Raji (cell line): ENCODE measurements around the gene VPS54.

Source experiments
- POLR2A ChIP-seq: IDR thresholded peaks from 2 replicates; pipeline ENCODE4 v1.6.1; 2011; ENCODE audit warnings: low read depth, low read length, control low read depth; ENCODE audit not compliant: insufficient read depth

VPS54 gene

DNA sequence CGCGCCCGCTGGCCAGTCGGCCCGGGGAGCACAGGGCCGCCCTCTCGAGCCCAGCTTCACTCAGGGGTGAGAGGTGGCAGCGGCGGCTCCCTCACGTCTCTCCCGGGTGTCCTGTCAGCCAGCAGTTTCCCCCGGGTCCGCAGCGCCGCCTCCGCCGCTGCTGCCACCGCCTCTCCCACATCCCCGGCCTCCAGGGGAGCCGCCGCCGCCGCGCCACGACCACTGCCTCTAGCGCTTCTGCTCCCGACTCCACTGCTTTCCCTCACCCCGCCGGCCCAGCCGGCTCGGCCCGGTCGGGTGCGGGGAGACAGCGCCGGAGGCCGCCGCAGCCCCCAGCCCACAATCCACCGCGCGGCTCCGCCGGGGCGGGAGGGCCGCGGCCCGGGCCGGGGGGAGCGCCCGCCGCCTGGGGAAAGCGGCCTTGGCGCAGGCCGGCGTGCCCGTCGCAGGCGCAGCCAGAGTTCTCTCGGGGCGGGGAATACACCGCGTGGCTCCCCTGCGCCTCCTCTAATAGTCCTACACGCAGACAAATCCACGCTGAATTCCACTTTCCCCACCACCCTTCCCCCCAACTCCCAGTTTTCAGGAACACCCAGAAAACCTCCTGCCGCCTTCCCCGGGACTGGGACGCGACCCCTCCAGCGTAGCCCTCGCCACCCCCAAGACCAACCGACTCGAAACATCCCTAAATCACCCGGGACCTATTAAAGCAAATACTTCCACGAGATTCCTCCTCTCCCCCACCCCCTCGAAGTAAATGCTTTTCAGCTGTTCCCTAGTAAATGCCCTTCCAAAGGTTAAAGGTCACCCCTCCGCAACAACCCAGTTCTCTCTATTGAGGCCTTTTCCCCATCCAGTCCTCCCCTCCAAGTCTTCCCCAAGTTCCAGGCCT is at the start of gene VPS54:
VPS54 (minus strand) TSS at position 346 of the 892 bp plus-strand sequence. CDS start 35,429 bp downstream, outside the sequence.
- peak; percentile 62 for TF ChIP-seq POLR2A

- TF ChIP-seq POLR2A = no peak
Measured at GRCh38 chr2:64067326-64067725, 48.1 kb upstream of the VPS54 start.

GRCh38 chr2:64065516-64065915 is 46.3 kb upstream of the VPS54 start:
- no peak for TF ChIP-seq POLR2A

DNA sequence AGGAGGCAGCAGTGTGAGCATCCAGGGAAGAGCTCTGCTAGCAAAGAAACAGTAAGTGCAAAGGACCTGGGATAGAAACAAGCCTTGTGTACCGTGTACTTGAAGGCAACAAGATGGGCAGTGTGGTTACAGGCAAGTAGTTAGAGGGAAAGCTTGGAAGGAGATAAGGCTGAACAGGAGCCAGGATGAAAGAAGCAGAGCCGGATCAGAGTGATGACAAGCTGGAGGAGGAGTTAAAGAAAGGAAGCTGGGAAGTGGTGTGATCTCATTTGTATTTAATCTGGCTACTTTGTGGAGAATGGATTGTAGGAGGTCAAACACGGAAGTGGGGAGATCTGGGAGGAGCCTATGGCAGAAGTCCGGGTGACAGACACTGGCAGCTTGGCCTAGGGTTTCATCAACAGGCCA is 44.7 kb upstream of the VPS54 start:
- no peak for TF ChIP-seq POLR2A

- no peak for TF ChIP-seq POLR2A
Measured at GRCh38 chr2:64063454-64063853, 44.2 kb upstream of the VPS54 start.

DNA sequence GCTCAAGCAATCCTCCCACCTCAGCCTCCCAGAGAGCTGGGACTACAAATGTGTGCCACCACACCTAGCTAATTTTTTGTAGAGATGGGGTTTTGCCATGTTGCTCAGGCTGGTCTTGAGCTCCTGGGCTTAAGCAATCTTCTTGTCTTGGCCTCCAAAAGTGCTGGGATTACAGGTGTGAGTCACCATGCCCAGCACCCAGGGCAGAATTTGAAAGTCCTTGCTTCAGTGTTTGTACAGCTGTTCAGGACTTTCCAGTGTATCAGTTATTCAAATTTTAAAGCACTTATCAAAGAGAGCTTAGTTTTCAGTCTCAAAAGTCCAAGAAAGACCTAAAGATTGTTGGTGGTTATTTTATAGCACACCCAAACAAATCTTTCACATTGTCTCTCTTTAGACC is 43.6 kb upstream of the VPS54 start:
- no peak for TF ChIP-seq POLR2A

- no peak for TF ChIP-seq POLR2A
Measured at GRCh38 chr2:64059270-64059669, 40.0 kb upstream of the VPS54 start.

- TF ChIP-seq POLR2A = no peak
Measured at GRCh38 chr2:64056021-64056420, 36.8 kb upstream of the VPS54 start.

DNA sequence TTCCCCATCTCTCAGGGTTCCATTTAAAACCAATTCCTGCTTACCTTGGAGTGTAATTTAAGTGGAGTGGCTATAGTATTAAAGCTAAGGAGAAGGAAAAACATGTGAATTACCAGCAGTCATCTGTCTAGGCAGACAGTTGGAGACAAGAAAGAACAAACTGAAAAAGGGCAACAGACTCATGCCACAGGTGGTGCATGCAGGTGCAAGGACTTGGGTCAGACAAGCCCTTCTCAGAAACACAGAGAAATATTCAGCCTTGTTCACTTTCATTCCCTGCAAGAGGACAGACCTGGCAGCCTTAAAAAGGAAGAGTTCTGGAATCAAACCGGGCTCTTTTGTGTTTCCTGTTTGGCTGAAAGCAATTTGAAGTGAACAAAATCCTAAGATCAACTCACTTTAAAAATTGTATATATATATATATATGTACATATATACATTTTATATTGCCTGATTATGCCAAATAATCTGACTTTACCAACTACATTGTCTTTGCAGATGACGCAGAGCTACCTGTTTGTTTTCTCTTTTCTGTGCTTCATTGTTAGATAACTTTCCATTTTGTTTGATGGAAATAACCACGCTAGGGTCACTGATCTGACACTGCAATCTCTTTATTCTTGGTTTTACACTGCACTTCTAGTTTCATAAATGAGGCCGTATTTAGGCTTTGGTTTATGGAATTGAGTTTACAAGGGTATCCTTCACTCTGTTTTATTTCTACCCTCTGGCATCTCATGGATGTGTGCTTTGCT is 35.1 kb upstream of the VPS54 start:
- TF ChIP-seq POLR2A = no peak

DNA sequence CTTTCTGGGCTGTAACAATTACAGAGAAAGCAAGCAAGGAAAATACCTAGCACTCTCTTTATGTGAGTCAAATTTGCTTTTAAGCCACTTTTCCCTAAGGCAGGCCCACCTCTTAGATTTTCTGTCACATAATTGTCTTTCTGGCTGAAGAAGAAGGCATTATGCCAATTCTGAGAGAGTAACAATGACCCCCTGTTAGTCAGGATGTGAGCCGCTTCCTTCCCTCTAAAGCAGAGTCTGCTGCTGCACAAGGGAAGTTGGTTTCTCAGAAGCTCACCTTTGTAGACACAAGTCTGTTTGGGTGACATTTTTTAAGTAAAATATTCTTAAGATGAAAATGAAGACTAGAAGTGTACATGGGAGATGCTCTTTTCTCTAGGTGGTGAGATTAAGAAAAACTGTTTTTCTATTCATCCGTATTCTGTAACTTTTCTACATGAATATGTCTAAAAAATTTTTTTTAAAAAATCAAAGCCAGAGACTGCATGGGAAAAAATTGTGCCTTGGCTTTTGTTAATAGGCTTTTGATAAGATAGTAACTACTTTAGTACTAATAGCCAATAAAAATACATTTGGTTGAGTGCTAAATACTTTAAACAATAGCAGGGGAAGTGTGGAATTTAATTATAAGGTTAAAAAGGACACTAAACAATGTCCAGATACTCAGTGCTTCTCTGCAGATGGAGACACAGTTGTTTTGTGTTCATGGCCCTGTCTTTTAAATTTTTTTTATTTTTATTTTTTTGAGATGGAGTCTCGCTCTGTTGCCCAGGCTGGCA is 33.4 kb upstream of the VPS54 start:
- no peak for TF ChIP-seq POLR2A

DNA sequence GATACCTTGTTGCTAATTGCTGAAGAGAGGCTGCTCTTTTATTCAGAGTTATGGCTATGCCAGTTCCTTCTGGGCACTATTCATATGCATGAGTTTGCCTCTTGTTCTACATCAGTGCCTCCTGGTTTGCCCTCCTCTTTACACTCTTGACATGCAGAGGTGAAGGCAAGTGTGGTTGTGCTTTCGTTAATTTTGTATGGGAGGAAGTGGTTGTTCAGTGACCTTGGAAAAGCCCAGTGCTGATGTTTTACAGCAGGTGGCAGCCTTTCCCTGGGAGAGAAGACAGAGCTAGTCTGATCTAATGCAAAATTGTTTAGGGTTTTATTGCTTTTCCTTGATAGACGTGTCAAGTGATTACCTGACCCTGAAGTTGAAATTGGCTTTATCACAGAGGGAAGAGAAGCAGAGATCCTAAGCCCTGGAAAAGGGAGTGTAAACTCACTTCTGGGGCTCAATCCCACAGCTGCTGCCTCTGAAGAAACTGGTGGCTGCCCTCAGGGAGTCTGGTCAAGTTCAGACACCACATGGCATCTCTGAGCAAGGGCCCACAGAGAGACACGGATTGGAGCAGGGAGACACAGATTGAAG is 30.5 kb upstream of the VPS54 start:
- peak; percentile 23; the same call in 1 of the 2 replicates for TF ChIP-seq POLR2A

DNA sequence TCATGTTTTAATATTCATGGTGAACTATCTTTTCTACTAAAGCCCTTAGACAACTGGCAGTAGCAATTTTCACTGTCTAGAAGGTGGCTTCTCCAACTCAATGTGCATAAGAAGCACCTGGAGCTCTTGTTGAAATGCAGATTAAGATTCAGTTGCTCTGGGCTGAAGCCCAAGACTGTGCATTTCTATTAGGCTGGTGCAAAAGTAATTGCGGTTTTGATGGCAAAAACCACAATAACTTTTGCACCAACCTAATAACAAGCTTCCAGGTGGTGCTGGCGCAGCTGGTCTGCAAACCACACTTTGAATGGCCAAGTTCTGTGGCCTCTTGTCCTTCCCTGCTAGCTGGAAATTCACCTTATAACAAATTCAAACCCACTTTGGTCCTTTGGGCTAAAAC is 26.7 kb upstream of the VPS54 start:
- TF ChIP-seq POLR2A = no peak

GRCh38 chr2:64040161-64040560 is 20.9 kb upstream of the VPS54 start:
- TF ChIP-seq POLR2A = no peak

DNA sequence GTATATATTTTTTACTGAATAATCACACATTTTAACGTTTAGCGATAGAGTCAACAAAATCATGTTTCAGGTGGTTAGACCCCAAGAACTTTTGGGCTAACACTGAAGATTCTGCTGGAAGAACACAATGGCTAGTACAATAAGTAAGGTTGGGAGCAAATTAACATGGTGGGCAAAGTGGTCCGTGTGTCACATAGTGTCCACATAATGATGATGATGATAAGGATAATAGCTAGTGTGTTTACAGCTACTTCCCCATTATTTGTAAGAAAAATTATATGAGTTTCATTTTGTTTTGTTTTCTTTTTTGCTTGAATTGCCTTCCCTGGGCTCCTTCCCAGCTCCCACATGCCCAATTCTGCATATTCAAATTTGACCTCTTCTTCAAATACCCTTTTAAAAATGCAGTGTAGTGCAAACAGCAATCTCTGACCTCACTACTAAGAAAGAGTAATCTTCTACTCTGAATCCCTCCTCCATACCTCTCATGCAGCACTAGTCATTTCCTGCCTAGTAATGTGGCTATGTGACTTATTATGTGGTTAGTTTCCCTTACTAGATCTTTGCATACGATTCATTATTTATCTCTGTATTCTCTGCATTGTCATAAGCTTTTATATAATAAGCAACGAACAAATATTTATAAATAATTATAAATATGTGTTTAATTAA is 16.9 kb upstream of the VPS54 start:
- TF ChIP-seq POLR2A = no peak
